Retina (tissue), 1 donor: ENCODE measurements around the gene CAPN12.
A peak's percentile ranks its signal among the peaks of the same experiment; 100 is the strongest.

ENCODE experiments used
- DNase-seq: peaks from one replicate; pipeline ENCODE4 v3.0.0-alpha.2; 2016

CAPN12 gene

DNA sequence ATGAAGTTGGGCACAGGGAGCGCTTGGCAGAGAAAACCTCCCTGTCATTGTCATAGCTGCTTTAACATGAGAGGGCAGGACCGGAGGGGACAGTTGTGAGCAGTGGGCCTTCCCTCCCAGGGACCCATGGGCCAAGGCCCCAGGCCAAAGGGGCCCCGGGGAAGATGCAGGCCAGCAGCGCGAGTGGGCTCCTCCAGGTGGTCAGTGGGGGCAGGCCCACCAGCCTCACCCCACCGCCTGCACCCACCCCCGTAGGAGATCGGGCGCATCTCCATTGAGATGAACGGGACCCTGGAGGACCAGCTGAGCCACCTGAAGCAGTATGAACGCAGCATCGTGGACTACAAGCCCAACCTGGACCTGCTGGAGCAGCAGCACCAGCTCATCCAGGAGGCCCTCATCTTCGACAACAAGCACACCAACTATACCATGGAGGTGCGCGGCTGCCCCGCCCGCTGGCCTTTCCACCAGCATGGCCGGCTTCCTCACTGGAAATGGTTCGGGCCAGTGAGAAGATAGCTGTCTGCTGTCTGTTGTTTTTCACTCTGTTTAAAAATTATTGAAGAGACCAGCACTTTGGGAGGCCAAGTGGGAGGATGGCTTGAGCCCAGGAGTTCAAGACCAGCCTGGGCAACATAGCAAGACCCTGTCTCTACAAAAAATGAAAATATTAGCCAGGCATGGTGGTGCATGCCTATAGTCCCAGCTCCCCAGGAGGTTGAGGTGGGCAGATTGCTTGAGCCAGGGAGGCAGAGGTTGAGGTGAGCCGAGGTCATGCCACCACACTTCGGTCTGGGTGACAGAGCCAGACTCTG lies 18.6 kb downstream of the CAPN12 start:
- DNase-seq: no peak

GRCh38 chr19:38723990-38724854 lies 20.1 kb downstream of the CAPN12 start:
- DNase-seq: no peak

GRCh38 chr19:38723606-38723965 lies 20.7 kb downstream of the CAPN12 start:
- no peak for DNase-seq

DNA sequence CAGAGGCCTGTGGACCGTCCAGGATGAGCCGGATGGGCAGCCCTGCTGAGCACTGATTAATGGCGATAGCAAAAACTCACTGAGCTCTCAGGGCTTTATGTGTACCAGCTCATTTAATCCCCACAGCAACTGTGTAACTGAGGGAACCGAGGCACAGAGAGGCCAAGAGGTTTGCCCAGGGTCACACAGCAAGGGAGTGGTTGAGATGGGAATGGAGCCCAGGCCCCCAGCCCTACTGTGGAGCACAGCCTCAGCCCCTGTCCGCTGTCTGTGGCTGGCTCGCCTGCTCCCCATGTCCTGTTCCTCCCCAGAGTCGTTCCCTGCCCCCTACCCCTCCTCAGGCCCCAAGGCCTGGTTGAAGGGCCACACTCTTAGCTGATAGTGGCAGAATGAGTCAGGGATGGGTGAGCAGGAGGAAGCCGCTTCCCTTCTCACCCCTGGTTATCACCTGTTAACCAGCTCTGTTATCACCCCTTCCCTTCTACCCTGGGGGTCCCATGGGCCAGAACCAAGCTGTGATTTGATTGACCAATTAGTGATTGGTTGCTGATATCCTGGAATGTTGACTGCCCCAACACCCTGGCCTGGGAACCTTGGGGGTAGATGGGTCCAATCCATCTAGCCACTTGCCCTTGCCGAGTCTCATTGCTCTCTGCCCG lies 21.2 kb downstream of the CAPN12 start:
- no peak for DNase-seq

- peak; percentile 74 for DNase-seq
Observed at GRCh38 chr19:38721979-38722773, 22.1 kb downstream of the CAPN12 start.

DNA sequence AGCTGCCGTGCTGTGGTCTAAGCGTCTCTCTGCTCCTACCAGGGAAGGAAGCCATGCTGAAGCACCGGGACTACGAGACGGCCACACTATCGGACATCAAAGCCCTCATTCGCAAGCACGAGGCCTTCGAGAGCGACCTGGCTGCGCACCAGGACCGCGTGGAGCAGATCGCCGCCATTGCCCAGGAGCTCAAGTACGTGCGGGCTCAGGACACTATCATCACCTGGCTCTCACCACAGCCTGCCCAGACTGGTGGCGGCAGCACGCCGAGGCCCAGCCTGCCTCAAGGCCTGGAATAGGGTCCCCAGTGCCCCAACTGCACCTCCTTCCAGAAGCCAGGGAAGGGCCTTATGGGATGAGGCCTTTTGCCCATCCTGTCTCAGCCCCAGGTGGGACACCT lies 22.8 kb downstream of the CAPN12 start:
- DNase-seq: no peak

GRCh38 chr19:38720559-38721236 lies 23.6 kb downstream of the CAPN12 start:
- no peak for DNase-seq

DNA sequence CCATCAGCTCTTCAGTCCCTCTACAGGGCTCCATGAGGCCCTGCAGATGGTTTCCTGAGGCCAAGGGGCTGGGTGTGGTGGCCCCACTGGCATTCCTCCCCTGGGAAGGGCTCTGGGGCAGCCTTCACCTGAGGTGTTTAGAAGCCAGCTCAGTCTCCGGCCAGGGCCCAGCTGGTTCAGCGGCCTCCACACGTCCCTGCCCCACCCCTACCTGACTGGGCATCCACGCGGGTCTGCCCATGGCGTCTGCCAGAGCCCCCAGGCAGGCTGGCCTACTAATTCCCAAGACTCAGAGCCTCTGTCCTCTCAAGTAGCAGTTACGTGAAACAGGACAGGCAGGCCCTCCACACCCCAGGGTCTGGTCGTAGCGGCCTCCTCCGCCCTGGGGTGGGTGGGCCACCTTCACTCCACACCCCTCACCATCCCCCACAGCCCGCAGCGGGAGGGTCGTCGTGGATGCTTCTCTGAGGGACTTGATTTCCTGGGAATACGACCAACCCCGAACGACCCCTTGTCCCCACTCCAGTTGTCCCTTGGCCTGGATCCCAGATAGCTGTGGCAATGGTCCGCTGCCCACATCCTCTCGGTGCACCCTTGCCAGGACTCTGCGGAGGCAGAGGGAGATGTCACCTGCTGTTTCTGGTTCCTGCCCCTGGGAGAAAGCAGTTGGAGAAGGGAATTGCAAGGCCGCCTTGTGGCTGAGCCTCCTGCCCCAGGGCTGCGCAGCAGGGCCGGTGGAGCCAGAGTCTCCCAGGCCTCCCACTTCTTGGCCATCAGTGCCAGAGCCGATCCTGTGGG lies 24.3 kb downstream of the CAPN12 start:
- DNase-seq: no peak

GRCh38 chr19:38718747-38719543 lies 25.3 kb downstream of the CAPN12 start:
- no peak for DNase-seq

DNA sequence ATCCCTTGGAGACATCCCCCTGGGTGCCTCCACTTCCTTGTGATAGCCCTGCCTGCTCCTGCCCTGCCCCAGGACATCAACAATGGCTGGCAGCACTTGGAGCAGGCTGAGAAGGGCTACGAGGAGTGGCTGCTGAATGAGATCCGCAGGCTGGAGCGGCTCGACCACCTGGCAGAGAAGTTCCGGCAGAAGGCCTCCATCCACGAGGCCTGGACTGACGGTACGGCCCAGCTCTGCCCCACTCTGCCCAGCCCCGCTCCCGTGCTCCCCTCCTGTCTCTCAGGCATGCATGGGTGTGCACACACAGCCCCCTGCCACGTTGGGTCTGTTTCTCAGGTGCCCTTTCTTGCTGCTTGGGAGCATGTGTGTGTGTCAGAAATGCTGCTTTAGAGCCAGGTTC lies 26.4 kb downstream of the CAPN12 start:
- DNase-seq: no peak

DNA sequence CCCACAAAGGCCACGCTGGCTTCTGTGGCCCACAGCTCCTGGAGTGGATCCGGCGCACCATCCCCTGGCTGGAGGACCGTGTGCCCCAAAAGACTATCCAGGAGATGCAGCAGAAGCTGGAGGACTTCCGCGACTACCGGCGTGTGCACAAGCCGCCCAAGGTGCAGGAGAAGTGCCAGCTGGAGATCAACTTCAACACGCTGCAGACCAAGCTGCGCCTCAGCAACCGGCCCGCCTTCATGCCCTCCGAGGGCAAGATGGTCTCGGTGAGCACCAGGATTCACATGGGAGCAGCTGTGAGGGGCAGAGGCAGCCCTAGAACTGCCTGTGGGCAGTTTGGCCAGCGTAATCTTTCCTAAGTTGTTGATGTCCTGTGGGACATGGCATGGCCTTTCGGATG lies 27.2 kb downstream of the CAPN12 start:
- no peak for DNase-seq

GRCh38 chr19:38715555-38715954 lies 28.7 kb downstream of the CAPN12 start:
- DNase-seq: no peak

- no peak for DNase-seq
Observed at GRCh38 chr19:38714354-38714778, 29.9 kb downstream of the CAPN12 start.

DNA sequence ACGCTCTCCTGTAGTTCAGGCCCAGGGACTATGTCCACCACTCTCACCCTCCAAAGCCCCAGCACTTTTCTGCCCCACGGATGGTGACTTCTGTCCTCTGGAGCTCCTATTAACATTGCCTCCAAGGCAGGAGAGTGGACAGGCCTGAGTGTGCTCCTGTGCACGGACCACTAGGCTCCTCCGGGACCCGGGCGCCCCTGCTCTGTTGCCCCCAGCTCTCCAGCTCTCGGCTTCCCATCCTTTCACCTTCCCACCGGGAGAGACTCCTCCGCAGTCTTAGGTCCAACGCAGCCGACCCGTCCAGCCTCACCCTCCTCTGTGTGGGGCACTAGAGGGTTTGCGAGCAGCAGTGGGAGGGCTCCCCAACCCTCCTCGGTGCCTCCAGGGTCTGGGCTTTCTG lies 30.4 kb downstream of the CAPN12 start:
- no peak for DNase-seq

- no peak for DNase-seq
Observed at GRCh38 chr19:38713227-38713649, 31.0 kb downstream of the CAPN12 start.

GRCh38 chr19:38712161-38712748 lies 32.0 kb downstream of the CAPN12 start:
- no peak for DNase-seq

DNA sequence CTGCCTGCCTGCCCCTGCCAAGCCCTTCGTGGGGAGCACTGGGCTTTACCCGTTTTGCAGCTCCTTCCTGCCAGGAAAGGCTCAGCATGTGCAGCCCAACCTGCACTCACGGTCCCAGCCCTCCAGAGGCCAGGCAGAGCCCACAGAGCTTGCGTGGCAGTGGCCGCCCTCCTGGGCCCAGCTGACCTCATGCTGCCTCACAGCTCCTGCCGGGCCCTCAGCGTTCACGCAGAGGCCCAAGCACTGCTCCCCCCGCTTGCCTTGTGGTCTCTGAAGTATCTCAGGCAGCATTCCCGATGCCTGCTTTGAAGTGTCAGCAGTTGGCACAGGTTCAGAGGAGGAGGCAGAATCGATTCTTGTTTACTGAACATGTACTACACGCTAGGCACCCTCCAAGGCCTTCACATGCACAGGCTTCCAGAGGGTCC lies 32.5 kb downstream of the CAPN12 start:
- no peak for DNase-seq

DNA sequence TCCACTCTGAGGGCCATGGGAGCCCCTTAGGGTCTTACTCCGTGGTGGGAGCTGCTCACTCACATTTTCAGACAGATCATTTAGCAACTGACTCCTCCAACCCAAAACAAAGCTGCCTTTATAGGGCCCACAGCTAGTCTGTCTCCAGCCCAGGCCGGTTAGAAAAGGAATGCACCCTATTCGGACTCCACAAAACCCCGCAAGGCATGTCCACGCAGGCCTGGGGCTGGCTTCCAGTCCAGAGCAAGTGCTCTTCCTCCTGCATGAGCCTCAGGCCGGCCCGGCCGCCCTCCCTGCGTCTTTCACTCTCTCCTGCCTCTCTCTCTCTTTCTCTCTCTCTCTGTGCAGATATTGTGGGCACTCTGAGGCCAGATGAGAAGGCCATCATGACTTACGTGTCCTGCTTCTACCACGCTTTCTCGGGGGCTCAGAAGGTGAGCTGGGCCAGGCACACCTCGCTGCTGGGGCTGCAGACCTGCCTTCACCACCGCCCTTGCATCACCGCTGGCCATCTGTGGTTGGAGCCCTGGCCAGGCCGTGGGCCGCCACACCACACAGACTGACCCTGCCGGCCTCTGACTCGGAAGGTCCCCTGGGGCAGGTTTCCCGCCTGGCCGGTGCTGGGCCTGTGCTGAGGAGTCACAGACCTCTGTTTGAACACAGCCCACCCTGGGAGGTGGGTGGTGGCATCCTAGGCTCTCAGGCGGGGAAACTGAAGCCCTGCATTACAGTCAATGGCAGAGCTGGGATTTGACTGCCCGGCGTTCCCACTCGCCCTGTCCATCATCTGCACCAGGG lies 33.1 kb downstream of the CAPN12 start:
- DNase-seq: no peak

DNA sequence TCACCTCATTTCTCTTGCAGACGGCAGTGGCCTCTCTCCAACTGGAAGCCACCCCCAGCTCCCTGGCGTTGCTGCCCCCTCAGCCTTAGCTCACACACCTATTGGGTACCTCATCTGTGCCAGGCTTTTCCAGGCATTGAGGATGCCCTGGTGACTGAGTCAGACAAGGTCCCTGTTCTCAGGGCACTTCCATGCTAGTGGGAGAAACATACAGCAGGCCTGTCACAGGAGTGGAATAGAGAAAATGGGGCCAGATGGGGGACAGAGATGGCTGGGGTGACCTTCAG lies 33.9 kb downstream of the CAPN12 start:
- no peak for DNase-seq
